Psoas muscle (tissue), 8 donors: ENCODE results near the gene BLCAP. TPM values are rescaled to one million over a fixed set of nuclear protein-coding genes. Genes with fewer than 3 reads are reported as not detected.

Experiments
- ATAC-seq, 4 donors: fragments of 200-7000 bp; cut with Tn5 transposase; one replicate each; pipeline ENCODE4 v1.9.1; 2020; ENCODE audit warnings: moderate library complexity in 3 of 4, mild to moderate bottlenecking in 2 of 4
- DNase-seq, 2 donors: peaks; one replicate each; pipeline ENCODE4 v3.0.0-alpha.2; 2020
- H3K27ac ChIP-seq: fragments of 200-600 bp; one replicate; pipeline ENCODE4 v1.8.0; 2022
- H3K27me3 ChIP-seq, 3 donors: fragments of 200-600 bp in 1 of 3; one replicate each; pipeline versions ENCODE4 v1.6.1 to v1.8.0; 2013 to 2022; ENCODE audit warnings: low read length in 2 of 3, mild to moderate bottlenecking in 2 of 3, moderate library complexity in 1 of 3; ENCODE audit not compliant: insufficient read depth in 3 of 3
- H3K36me3 ChIP-seq, 2 donors: fragments of 200-600 bp in 1 of 2; one replicate each; pipeline versions ENCODE4 v1.6.1 to v1.8.0; 2013 to 2022; ENCODE audit warnings: low read depth in 1 of 2, mild to moderate bottlenecking in 1 of 2, moderate library complexity in 1 of 2; ENCODE audit not compliant: insufficient read depth in 1 of 2
- H3K4me1 ChIP-seq: fragments of 200-600 bp; one replicate; pipeline ENCODE4 v1.8.0; 2022
- H3K4me3 ChIP-seq: fragments of 200-600 bp; one replicate; pipeline ENCODE4 v1.8.0; 2022; ENCODE audit warnings: mild to moderate bottlenecking
- H3K9me3 ChIP-seq: fragments of 200-600 bp; one replicate; pipeline ENCODE4 v1.8.0; 2022
- CTCF ChIP-seq: fragments of 200-600 bp; IDR thresholded peaks from one replicate; pipeline ENCODE4 v1.8.0; 2022; ENCODE audit warnings: antibody characterized with exemption
- WGBS, 3 donors: extraction: QIAGEN DNeasy Blood & Tissue Kit; methylation state at CpG; one replicate each; pipeline versions ENCODE4 v1.1.6 to v1.1.7; 2013; 5-methylcytosine and 5-hydroxymethylcytosine counted together
- intact Hi-C, 2 donors: fragments of 100-400 bp; cut with DNase I; formaldehyde crosslinking; loops; one replicate each; pipeline versions ENCODE4 v1.11.0 to v1.14.2; 2022
- polyA plus RNA-seq, 3 donors: library from polyadenylated mRNA; stranded (reverse); fragments of 200-250 nt; gene quantifications; one replicate each; pipeline ENCODE4 v1.2.3, GENCODE V29; 2013
- total RNA-seq, 4 donors: library from RNA; stranded (reverse); fragmentation: NEBNext Ultra II Directional in 2 of 4; extraction: Animal tissue kit (Norgen Biotek cat#: 25700) in 2 of 4; gene quantifications; one replicate each; pipeline versions ENCODE4 v1.2.1 to v1.2.4, GENCODE V29; 2021 to 2023
- donor health status: healthy with polysubstance abuse.
- donor health status: DM: no; HTN: no; CAD: no; lungs with moderate emphysema.
- donor health status: Bipolar disorder and iron deficiency.
- donor health status: healthy.
- donor health status: DM: yes; HTN: yes; CAD: no.
- donor health status: DM: no; HTN: no; CAD: no.
- donor health status: DM: no; HTN: no; CAD: no.
- donor health status: DM: yes; HTN: yes; CAD: no.

Gene BLCAP
- total and polyA plus RNA-seq, 7 donors: 267 to 656 (median 366) TPM

GRCh38 chr20:37479925-37480691, 47.6 kb downstream of the BLCAP start:
- TF ChIP-seq CTCF: no peak
- ATAC-seq (no peak), DNase-seq (no peak)
- peaks cover 0 to 4% (median 0%) of the 10 kb centered on the region in 3 donors for H3K27me3 ChIP-seq
- whole genome bisulfite sequencing, 3 donors: 86 to 89% (median 88%) methylated on average over 9 of the region's 9 CpGs
- H3K4me3 ChIP-seq: no peak overlapping the region
- no peaks in the 10 kb centered on the region for H3K9me3 ChIP-seq
- H3K36me3 ChIP-seq: no peaks in the 10 kb centered on the region
- intact Hi-C loops: no loop called here
- no peaks in the 10 kb centered on the region for H3K4me1 ChIP-seq
- H3K27ac ChIP-seq: no peak overlapping the region

GRCh38 chr20:37479266-37479665, 48.4 kb downstream of the BLCAP start:
- intact Hi-C loops: no loop called here
- no peak for ATAC-seq
- no peak for DNase-seq
- no peaks in the 10 kb centered on the region for H3K9me3 ChIP-seq
- no peaks in the 10 kb centered on the region for H3K36me3 ChIP-seq
- H3K27me3 ChIP-seq: peaks cover 0 to 4% (median 0%) of the 10 kb centered on the region in 3 donors
- TF ChIP-seq CTCF: no peak
- WGBS, 3 donors: 36 to 67% (median 37%) methylated on average over 6 of the region's 6 CpGs
- no peak overlapping the region for H3K27ac ChIP-seq
- H3K4me3 ChIP-seq: no peak overlapping the region
- H3K4me1 ChIP-seq: no peaks in the 10 kb centered on the region

GRCh38 chr20:37477041-37477440, 50.6 kb downstream of the BLCAP start:
- WGBS, 3 donors: 58 to 75% (median 60%) methylated on average over 3 of the region's 3 CpGs
- TF ChIP-seq CTCF: no peak

GRCh38 chr20:37475252-37475651, 52.4 kb downstream of the BLCAP start:
- peaks cover 0 to 4% (median 0%) of the 10 kb centered on the region in 3 donors for H3K27me3 ChIP-seq
- ATAC-seq: no peak
- intact Hi-C loops: loop anchor here in 1 of 2 donors (2.0 kb wide), 1 partner anchor 18 kb away; no protein-coding TSS in a partner anchor
- no peak overlapping the region for H3K27ac ChIP-seq
- no peaks in the 10 kb centered on the region for H3K9me3 ChIP-seq
- WGBS, 3 donors: 50 to 67% (median 54%) methylated on average over 5 of the region's 5 CpGs
- H3K4me1 ChIP-seq: no peaks in the 10 kb centered on the region
- DNase-seq: no peak
- H3K4me3 ChIP-seq: no peak overlapping the region
- no peaks in the 10 kb centered on the region for H3K36me3 ChIP-seq
- TF ChIP-seq CTCF: no peak

More at GRCh38 chr20:37477041-37477440, 50.6 kb downstream of the BLCAP start:
- Histone ChIP-seq H3K4me3 (no peak overlapping the region), H3K27ac (no peak overlapping the region), H3K9me3 (no peaks in the 10 kb centered on the region), H3K4me1 (no peaks in the 10 kb centered on the region), H3K27me3 (peaks cover 0 to 4% (median 0%) of the 10 kb centered on the region in 3 donors), H3K36me3 (no peaks in the 10 kb centered on the region)
- DNase-seq (no peak), ATAC-seq (no peak)
- intact Hi-C loops: no loop called here
